Left renal cortex interstitium (tissue), 4 donors: Measurements from ENCODE around the gene MRPL18. TPM values are rescaled to one million over a fixed set of nuclear protein-coding genes. Genes with fewer than 3 reads are reported as not detected.

Source experiments
- DNase-seq, 4 donors: peaks; one replicate each; pipeline ENCODE4 v3.0.0-alpha.2; 2013; ENCODE audit warnings: low read depth in 4 of 4, low spot score in 2 of 4, missing footprints in 1 of 4
- polyA plus RNA-seq, 4 donors: library from polyadenylated mRNA; unstranded; fragments of 120-200 nt; gene quantifications; one replicate each; pipeline ENCODE4 v1.2.1, GENCODE V29; 2013; ENCODE audit not compliant: insufficient read length in 4 of 4

The MRPL18 gene
- polyA plus RNA-seq, 4 donors, result 62.3 to 74.6 (median 64.6) TPM

- DNase-seq, result no peak
These were observed 47.2 kb downstream of the MRPL18 start for GRCh38 chr6:159837511-159837910.

GRCh38 chr6:159838020-159838744 lies 47.9 kb downstream of the MRPL18 start:
- no peak for DNase-seq

GRCh38 chr6:159842035-159842434 lies 51.8 kb downstream of the MRPL18 start:
- no peak for DNase-seq

- DNase-seq, result no peak
These were observed 54.7 kb downstream of the MRPL18 start for GRCh38 chr6:159844737-159845645.

Other genes starting within 250 kb of the MRPL18 start
- 100 to 1,000 TPM; 108 to 121 (median 113) TPM for gene SOD2, start 97.2 kb upstream of the MRPL18 start, polyA plus RNA-seq
- 100 to 1,000 TPM; 119 to 140 (median 129) TPM for gene WTAP, start 63.0 kb upstream of the MRPL18 start, polyA plus RNA-seq
- gene ACAT2, start 28.4 kb upstream of the MRPL18 start, polyA plus RNA-seq, result 10 to 100 TPM; 43.4 to 53.3 (median 48.7) TPM
- 100 to 1,000 TPM; 231 to 294 (median 252) TPM for gene TCP1, start 865 bp upstream of the MRPL18 start, polyA plus RNA-seq
- gene PNLDC1, start 9.8 kb downstream of the MRPL18 start, polyA plus RNA-seq, result under 1 TPM in 2 of 4 donors, not detected in 2; 0.24 to 0.99 TPM
- gene MAS1, start 100.5 kb downstream of the MRPL18 start, polyA plus RNA-seq, result under 1 TPM in 3 of 4 donors, not detected in 1; 0.03 to 0.06 (median 0.04) TPM
- 10 to 100 TPM; 50.5 to 67.8 (median 58.4) TPM for gene IGF2R, start 178.6 kb downstream of the MRPL18 start, polyA plus RNA-seq